Measurements from ENCODE around the gene FSHB.
"Not testable (repeated sequence)": the region's sequence is repeated elsewhere in the genome, so short reads cannot be mapped to it uniquely, and the experiment has no call there.

The FSHB gene

GRCh38 chr11:30268638-30269037, 37.8 kb downstream of the FSHB start:
- not testable (repeated sequence) for DNase-seq (ENCODE audit: low read depth)

- DNase-seq (ENCODE audit: low read depth), result no peak
Observed at GRCh38 chr11:30270671-30271070, 39.9 kb downstream of the FSHB start.

GRCh38 chr11:30277176-30277575, 46.4 kb downstream of the FSHB start:
- DNase-seq (ENCODE audit: low read depth), result no peak

- DNase-seq (ENCODE audit: low read depth), result no peak
Observed at GRCh38 chr11:30279796-30280195, 49.0 kb downstream of the FSHB start.

- no peak for DNase-seq (ENCODE audit: low read depth)
Observed at GRCh38 chr11:30281476-30282288, 50.9 kb downstream of the FSHB start.

GRCh38 chr11:30282289-30282631, 51.4 kb downstream of the FSHB start:
- DNase-seq (ENCODE audit: low read depth), result no peak
